ENCODE data around the gene BCL3.

Gene BCL3

GRCh38 chr19:44752123-44752815 lies 3.8 kb downstream of the BCL3 start:
- TF ChIP-seq, protein P1, sequence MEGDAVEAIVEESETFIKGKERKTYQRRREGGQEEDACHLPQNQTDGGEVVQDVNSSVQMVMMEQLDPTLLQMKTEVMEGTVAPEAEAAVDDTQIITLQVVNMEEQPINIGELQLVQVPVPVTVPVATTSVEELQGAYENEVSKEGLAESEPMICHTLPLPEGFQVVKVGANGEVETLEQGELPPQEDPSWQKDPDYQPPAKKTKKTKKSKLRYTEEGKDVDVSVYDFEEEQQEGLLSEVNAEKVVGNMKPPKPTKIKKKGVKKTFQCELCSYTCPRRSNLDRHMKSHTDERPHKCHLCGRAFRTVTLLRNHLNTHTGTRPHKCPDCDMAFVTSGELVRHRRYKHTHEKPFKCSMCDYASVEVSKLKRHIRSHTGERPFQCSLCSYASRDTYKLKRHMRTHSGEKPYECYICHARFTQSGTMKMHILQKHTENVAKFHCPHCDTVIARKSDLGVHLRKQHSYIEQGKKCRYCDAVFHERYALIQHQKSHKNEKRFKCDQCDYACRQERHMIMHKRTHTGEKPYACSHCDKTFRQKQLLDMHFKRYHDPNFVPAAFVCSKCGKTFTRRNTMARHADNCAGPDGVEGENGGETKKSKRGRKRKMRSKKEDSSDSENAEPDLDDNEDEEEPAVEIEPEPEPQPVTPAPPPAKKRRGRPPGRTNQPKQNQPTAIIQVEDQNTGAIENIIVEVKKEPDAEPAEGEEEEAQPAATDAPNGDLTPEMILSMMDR (IDR thresholded peaks at IDR 0.05; ENCODE audit: low read depth, low read length): no peak
- no peak for DNase-seq (ENCODE audit: extremely low read depth, low read depth)

DNA sequence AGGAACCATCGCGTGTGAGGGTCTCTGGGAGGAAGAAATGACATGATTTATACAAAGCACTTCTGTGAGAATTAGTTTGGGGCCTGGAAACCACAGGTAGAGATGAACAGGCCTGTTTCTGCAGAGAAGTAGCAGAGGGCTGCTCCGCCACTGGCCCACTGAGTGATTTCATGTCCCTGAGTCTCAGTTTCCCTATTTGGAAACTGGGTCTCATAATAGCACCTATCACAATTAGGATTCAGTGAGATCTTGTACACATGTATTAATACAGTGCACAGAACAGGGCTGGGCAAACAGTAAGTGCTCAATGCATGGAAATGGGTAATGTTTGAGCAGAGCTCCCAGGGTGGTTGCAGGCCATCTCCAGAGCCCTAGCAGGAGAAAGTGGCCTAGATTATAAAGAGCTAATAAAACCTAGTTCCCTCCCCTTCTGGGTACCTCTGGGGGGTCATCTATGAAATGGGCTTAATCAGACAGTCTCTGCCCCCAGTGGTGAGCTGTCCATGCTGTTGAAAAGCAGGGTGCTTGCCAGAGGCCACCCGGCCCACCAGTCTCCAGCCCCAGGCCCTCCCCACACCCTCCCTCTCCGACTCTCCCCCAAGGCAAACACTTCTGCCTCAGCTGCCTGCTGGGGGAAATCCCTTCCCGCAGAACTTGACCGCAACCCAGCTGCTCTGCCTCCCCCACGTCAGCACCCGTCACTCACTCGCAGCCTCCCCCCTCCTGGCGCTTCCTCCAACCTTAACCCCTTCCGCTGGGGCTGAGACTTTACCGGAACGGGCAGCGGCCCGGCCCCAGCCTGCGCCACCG lies 4.5 kb downstream of the BCL3 start:
- TF ChIP-seq, protein P1 (IDR thresholded peaks at IDR 0.05; ENCODE audit: low read depth, low read length): no peak
- peak; percentile 92 for DNase-seq (ENCODE audit: extremely low read depth, low read depth)

- DNase-seq (ENCODE audit: extremely low read depth, low read depth): no peak
- TF ChIP-seq, protein P1 (IDR thresholded peaks at IDR 0.05; ENCODE audit: low read depth, low read length): no peak
Measured at GRCh38 chr19:44753626-44753931, 5.1 kb downstream of the BCL3 start.

GRCh38 chr19:44753932-44754749 lies 5.6 kb downstream of the BCL3 start:
- DNase-seq (ENCODE audit: extremely low read depth, low read depth): peak; percentile 67
- TF ChIP-seq, protein P1 (IDR thresholded peaks at IDR 0.05; ENCODE audit: low read depth, low read length): no peak

- no peak for DNase-seq (ENCODE audit: extremely low read depth, low read depth)
- TF ChIP-seq, protein P1 (IDR thresholded peaks at IDR 0.05; ENCODE audit: low read depth, low read length): no peak
Measured at GRCh38 chr19:44754750-44755080, 6.2 kb downstream of the BCL3 start.

GRCh38 chr19:44755219-44755618 lies 6.7 kb downstream of the BCL3 start:
- TF ChIP-seq, protein P1 (IDR thresholded peaks at IDR 0.05; ENCODE audit: low read depth, low read length): no peak
- no peak for DNase-seq (ENCODE audit: extremely low read depth, low read depth)
